SK-N-SH treated with all-trans-retinoic acid at 6 μM for 48 hours (cell line): ENCODE results near the gene ACOX3.

Experiments used
- ARNTL ChIP-seq: fragments of 450-650 bp; formaldehyde crosslinking; IDR thresholded peaks from 2 replicates; pipeline ENCODE4 v1.5.0; 2020; ENCODE audit warnings: low read depth, mild to moderate bottlenecking, moderate library complexity, borderline replicate concordance
- CSDC2 ChIP-seq: fragments of 250-450 bp; sonication (Bioruptor Pico); IDR thresholded peaks from 2 replicates; pipeline ENCODE4 v1.5.0; 2020; ENCODE audit warnings: mild to moderate bottlenecking, moderate library complexity
- GLIS3 ChIP-seq: fragments of 250-450 bp; sonication (Bioruptor Pico); IDR thresholded peaks from 2 replicates; pipeline ENCODE4 v1.5.0; 2020; ENCODE audit warnings: mild to moderate bottlenecking, moderate library complexity
- ISL1 ChIP-seq: fragments of 250-450 bp; sonication (Bioruptor Pico); IDR thresholded peaks from 2 replicates; pipeline ENCODE4 v2.1.2; 2022; ENCODE audit warnings: mild to moderate bottlenecking, moderate library complexity
- RARB ChIP-seq: fragments of 250-450 bp; sonication (Bioruptor Pico); IDR thresholded peaks from 2 replicates; pipeline ENCODE4 v1.8.0; 2021; ENCODE audit warnings: mild to moderate bottlenecking, moderate library complexity
- TCF4 ChIP-seq: fragments of 250-450 bp; sonication (Bioruptor Pico); IDR thresholded peaks from 2 replicates; pipeline ENCODE4 v1.8.0; 2021; ENCODE audit warnings: mild to moderate bottlenecking, moderate library complexity, borderline replicate concordance
- ZC3H10 ChIP-seq: fragments of 250-450 bp; sonication (Bioruptor Pico); IDR thresholded peaks from 2 replicates; pipeline ENCODE4 v1.5.1; 2021; ENCODE audit warnings: mild to moderate bottlenecking, moderate library complexity
- ZFP3 ChIP-seq: fragments of 250-450 bp; sonication (Bioruptor Pico); IDR thresholded peaks from 2 replicates; pipeline ENCODE4 v1.5.0; 2020; ENCODE audit warnings: mild to moderate bottlenecking, moderate library complexity
- ZFP30 ChIP-seq: fragments of 450-650 bp; formaldehyde crosslinking; IDR thresholded peaks from 2 replicates; pipeline ENCODE4 v1.5.0; 2022; ENCODE audit warnings: mild to moderate bottlenecking, moderate library complexity
- ZNF70 ChIP-seq: fragments of 450-650 bp; formaldehyde crosslinking; IDR thresholded peaks from 2 replicates; pipeline ENCODE4 v1.5.0; 2020; ENCODE audit warnings: mild to moderate bottlenecking, moderate library complexity
- TF ChIP-seq, protein P1 (sequence below): fragments of 250-450 bp; sonication (Bioruptor Pico); IDR thresholded peaks from 2 replicates; pipeline ENCODE4 v1.5.0; 2020; ENCODE audit warnings: mild to moderate bottlenecking, moderate library complexity
- TF ChIP-seq, protein P2 (sequence below): fragments of 250-450 bp; sonication (Bioruptor Pico); IDR thresholded peaks from 2 replicates; pipeline ENCODE4 v1.8.0; 2020; ENCODE audit warnings: mild to moderate bottlenecking, moderate library complexity, borderline replicate concordance
- TF ChIP-seq, protein P3 (sequence below): fragments of 250-450 bp; sonication (Bioruptor Pico); IDR thresholded peaks from 2 replicates; pipeline ENCODE4 v1.8.0; 2021; ENCODE audit warnings: low read depth, mild to moderate bottlenecking, moderate library complexity, borderline replicate concordance
- TF ChIP-seq, protein P4 (sequence below): fragments of 250-450 bp; sonication (Bioruptor Pico); IDR thresholded peaks from 2 replicates; pipeline ENCODE4 v1.5.1; 2020; ENCODE audit warnings: low read depth, mild to moderate bottlenecking, moderate library complexity

DNA sequence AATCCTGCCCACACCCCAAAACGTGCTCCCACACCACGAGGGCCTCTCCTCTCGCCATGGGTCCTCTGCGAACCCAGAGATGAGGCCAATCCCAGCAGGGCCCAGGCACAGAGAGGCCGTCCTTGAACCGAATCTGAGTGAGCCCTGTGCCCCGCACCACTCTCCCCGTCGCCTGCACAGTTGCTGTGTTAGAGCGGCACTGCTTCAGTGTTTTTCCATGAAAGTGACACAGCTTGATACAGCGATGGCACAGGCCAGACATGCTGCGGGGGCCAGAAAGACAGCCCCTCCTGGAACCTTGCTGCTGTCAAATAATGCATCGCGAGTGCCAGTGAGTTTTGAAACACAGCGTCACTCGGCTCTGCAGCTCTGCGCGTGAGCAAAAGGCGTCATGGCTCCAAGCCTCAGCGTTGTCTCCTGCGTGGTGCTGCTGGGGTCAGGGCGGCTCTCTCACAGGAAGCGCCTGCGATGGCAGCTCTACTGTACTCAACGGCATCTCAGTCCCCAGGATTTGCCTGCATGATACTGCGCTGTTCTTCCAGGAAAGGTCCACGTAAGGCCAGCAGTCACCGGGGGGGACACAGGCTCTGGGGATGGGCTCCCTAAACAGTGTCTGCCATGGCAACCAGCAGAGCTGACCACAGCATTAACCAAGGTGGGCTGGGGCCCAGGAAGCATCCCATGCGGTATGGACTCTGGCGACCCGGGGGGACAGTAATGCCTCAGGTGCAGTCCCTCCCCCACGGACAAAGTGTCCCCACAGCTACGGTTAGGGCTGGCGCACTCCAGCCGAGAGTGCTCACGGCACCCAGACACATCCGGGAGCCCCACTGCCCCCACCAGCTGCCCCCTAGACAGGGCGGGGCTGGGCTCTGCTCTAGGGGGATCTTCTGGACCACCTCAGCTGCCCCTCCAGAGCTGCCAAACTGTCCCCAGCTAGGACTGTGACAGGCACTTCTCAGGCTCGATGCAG lies 63.1 kb downstream of the ACOX3 start:
- TF ChIP-seq, protein P1, sequence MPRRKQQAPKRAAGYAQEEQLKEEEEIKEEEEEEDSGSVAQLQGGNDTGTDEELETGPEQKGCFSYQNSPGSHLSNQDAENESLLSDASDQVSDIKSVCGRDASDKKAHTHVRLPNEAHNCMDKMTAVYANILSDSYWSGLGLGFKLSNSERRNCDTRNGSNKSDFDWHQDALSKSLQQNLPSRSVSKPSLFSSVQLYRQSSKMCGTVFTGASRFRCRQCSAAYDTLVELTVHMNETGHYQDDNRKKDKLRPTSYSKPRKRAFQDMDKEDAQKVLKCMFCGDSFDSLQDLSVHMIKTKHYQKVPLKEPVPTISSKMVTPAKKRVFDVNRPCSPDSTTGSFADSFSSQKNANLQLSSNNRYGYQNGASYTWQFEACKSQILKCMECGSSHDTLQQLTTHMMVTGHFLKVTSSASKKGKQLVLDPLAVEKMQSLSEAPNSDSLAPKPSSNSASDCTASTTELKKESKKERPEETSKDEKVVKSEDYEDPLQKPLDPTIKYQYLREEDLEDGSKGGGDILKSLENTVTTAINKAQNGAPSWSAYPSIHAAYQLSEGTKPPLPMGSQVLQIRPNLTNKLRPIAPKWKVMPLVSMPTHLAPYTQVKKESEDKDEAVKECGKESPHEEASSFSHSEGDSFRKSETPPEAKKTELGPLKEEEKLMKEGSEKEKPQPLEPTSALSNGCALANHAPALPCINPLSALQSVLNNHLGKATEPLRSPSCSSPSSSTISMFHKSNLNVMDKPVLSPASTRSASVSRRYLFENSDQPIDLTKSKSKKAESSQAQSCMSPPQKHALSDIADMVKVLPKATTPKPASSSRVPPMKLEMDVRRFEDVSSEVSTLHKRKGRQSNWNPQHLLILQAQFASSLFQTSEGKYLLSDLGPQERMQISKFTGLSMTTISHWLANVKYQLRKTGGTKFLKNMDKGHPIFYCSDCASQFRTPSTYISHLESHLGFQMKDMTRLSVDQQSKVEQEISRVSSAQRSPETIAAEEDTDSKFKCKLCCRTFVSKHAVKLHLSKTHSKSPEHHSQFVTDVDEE (CRISPR knock-in tag): no peak
- TF ChIP-seq GLIS3 (CRISPR knock-in tag): no peak
- TF ChIP-seq ZFP30 (CRISPR knock-in tag): no peak
- TF ChIP-seq ARNTL (CRISPR knock-in tag): no peak
- no peak for TF ChIP-seq ZC3H10 (CRISPR knock-in tag)
- TF ChIP-seq, protein P2, sequence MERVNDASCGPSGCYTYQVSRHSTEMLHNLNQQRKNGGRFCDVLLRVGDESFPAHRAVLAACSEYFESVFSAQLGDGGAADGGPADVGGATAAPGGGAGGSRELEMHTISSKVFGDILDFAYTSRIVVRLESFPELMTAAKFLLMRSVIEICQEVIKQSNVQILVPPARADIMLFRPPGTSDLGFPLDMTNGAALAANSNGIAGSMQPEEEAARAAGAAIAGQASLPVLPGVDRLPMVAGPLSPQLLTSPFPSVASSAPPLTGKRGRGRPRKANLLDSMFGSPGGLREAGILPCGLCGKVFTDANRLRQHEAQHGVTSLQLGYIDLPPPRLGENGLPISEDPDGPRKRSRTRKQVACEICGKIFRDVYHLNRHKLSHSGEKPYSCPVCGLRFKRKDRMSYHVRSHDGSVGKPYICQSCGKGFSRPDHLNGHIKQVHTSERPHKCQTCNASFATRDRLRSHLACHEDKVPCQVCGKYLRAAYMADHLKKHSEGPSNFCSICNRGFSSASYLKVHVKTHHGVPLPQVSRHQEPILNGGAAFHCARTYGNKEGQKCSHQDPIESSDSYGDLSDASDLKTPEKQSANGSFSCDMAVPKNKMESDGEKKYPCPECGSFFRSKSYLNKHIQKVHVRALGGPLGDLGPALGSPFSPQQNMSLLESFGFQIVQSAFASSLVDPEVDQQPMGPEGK (CRISPR knock-in tag): no peak
- TF ChIP-seq RARB (CRISPR knock-in tag): no peak
- TF ChIP-seq, protein P3, sequence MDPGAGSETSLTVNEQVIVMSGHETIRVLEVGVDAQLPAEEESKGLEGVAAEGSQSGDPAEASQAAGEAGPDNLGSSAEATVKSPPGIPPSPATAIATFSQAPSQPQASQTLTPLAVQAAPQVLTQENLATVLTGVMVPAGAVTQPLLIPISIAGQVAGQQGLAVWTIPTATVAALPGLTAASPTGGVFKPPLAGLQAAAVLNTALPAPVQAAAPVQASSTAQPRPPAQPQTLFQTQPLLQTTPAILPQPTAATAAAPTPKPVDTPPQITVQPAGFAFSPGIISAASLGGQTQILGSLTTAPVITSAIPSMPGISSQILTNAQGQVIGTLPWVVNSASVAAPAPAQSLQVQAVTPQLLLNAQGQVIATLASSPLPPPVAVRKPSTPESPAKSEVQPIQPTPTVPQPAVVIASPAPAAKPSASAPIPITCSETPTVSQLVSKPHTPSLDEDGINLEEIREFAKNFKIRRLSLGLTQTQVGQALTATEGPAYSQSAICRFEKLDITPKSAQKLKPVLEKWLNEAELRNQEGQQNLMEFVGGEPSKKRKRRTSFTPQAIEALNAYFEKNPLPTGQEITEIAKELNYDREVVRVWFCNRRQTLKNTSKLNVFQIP (CRISPR knock-in tag): no peak
- no peak for TF ChIP-seq ZNF70
- TF ChIP-seq, protein P4, sequence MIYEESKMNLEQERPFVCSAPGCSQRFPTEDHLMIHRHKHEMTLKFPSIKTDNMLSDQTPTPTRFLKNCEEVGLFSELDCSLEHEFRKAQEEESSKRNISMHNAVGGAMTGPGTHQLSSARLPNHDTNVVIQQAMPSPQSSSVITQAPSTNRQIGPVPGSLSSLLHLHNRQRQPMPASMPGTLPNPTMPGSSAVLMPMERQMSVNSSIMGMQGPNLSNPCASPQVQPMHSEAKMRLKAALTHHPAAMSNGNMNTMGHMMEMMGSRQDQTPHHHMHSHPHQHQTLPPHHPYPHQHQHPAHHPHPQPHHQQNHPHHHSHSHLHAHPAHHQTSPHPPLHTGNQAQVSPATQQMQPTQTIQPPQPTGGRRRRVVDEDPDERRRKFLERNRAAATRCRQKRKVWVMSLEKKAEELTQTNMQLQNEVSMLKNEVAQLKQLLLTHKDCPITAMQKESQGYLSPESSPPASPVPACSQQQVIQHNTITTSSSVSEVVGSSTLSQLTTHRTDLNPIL (CRISPR knock-in tag): no peak
- TF ChIP-seq ZFP3: no peak
- TF ChIP-seq TCF4 (CRISPR knock-in tag): no peak
- no peak for TF ChIP-seq CSDC2
- TF ChIP-seq ISL1: no peak
